Measurements from ENCODE around the gene ASMTL.
"Not testable (repeated sequence)": the region's sequence is repeated elsewhere in the genome, so short reads cannot be mapped to it uniquely, and the experiment has no call there.

The ASMTL gene

GRCh38 chrX:1389181-1389992, 63.3 kb downstream of the ASMTL start:
- DNase-seq (ENCODE audit: low read depth in 3 of 3) = no peak

GRCh38 chrX:1388651-1389050, 64.1 kb downstream of the ASMTL start:
- no peak for DNase-seq (ENCODE audit: low read depth in 3 of 3)

GRCh38 chrX:1387141-1387776, 65.5 kb downstream of the ASMTL start:
- no peak for DNase-seq (ENCODE audit: low read depth in 3 of 3)

- no peak for DNase-seq (ENCODE audit: low read depth in 3 of 3)
Observed at GRCh38 chrX:1386338-1387127, 66.2 kb downstream of the ASMTL start.

- no peak for DNase-seq (ENCODE audit: low read depth in 3 of 3)
Observed at GRCh38 chrX:1385253-1386223, 67.2 kb downstream of the ASMTL start.

- no peak for DNase-seq (ENCODE audit: low read depth in 3 of 3)
Observed at GRCh38 chrX:1384658-1385252, 68.0 kb downstream of the ASMTL start.

- no peak for DNase-seq (ENCODE audit: low read depth in 3 of 3)
Observed at GRCh38 chrX:1380672-1381233, 72.0 kb downstream of the ASMTL start.

GRCh38 chrX:1378306-1378759, 74.4 kb downstream of the ASMTL start:
- no peak for DNase-seq (ENCODE audit: low read depth in 3 of 3)

- no peak for DNase-seq (ENCODE audit: low read depth in 3 of 3)
Observed at GRCh38 chrX:1368385-1368698, 84.4 kb downstream of the ASMTL start.

GRCh38 chrX:1366363-1366762, 86.3 kb downstream of the ASMTL start:
- DNase-seq (ENCODE audit: low read depth in 3 of 3) = not testable (repeated sequence)

- no peak for DNase-seq (ENCODE audit: low read depth in 3 of 3)
Observed at GRCh38 chrX:1361910-1362309, 90.8 kb downstream of the ASMTL start.

- DNase-seq (ENCODE audit: low read depth in 3 of 3) = no peak
Observed at GRCh38 chrX:1361275-1361674, 91.4 kb downstream of the ASMTL start.

- DNase-seq (ENCODE audit: low read depth in 3 of 3) = no peak
Observed at GRCh38 chrX:1360171-1360570, 92.5 kb downstream of the ASMTL start.

- no peak for DNase-seq (ENCODE audit: low read depth in 3 of 3)
Observed at GRCh38 chrX:1359477-1359873, 93.2 kb downstream of the ASMTL start.

GRCh38 chrX:1358793-1359476, 93.8 kb downstream of the ASMTL start:
- DNase-seq (ENCODE audit: low read depth in 3 of 3) = no peak

GRCh38 chrX:1357993-1358392, 94.7 kb downstream of the ASMTL start:
- no peak for DNase-seq (ENCODE audit: low read depth in 3 of 3)

GRCh38 chrX:1355131-1356046, 97.3 kb downstream of the ASMTL start:
- DNase-seq (ENCODE audit: low read depth in 3 of 3) = no peak

- no peak for DNase-seq (ENCODE audit: low read depth in 3 of 3)
Observed at GRCh38 chrX:1354036-1355019, 98.4 kb downstream of the ASMTL start.
